Trophoblast cell (in vitro differentiated cells and primary cell): Measurements from ENCODE around the gene TEKTIP1.

Experiments
- DNase-seq, 2 donors: peaks; one replicate each; pipeline ENCODE4 v3.0.0-alpha.2; 2016
- H2AFZ ChIP-seq: 2 replicates; pipeline ENCODE4 v1.6.1; 2013; ENCODE audit warnings: low read length, moderate library complexity, mild to moderate bottlenecking; ENCODE audit not compliant: insufficient read depth, poor library complexity
- H2AK5ac ChIP-seq: 2 replicates; pipeline ENCODE4 v1.6.1; 2013; ENCODE audit warnings: mild to moderate bottlenecking, low read length
- H2BK120ac ChIP-seq: 2 replicates; pipeline ENCODE4 v1.6.1; 2013; ENCODE audit warnings: low read length, mild to moderate bottlenecking, moderate library complexity; ENCODE audit not compliant: insufficient read depth, poor library complexity
- H2BK12ac ChIP-seq: 2 replicates; pipeline ENCODE4 v1.6.1; 2013; ENCODE audit warnings: mild to moderate bottlenecking, low read length, moderate library complexity
- H2BK5ac ChIP-seq: 2 replicates; pipeline ENCODE4 v1.6.1; 2013; ENCODE audit warnings: low read length, low read depth, moderate library complexity, mild to moderate bottlenecking; ENCODE audit not compliant: poor library complexity
- H3K14ac ChIP-seq: 2 replicates; pipeline ENCODE4 v1.6.1; 2013; ENCODE audit warnings: mild to moderate bottlenecking, low read length
- H3K18ac ChIP-seq: 2 replicates; pipeline ENCODE4 v1.6.1; 2013; ENCODE audit warnings: mild to moderate bottlenecking, low read length
- H3K23ac ChIP-seq: 2 replicates; pipeline ENCODE4 v1.6.1; 2013; ENCODE audit warnings: low read length
- H3K27ac ChIP-seq: 2 replicates; pipeline ENCODE4 v1.5.1; 2013; ENCODE audit warnings: low read depth, mild to moderate bottlenecking, inconsistent platforms, low read length, moderate library complexity
- H3K27me3 ChIP-seq: 2 replicates; pipeline ENCODE4 v1.6.1; 2013; ENCODE audit warnings: inconsistent platforms, mild to moderate bottlenecking, low read length, moderate library complexity; ENCODE audit not compliant: insufficient read depth
- H3K36me3 ChIP-seq, 2 experiments: 1 replicate in 1 of 2; 2 replicates in 1 of 2; pipeline ENCODE4 v1.6.1; 2013; ENCODE audit warnings: low read length in 2 of 2, mild to moderate bottlenecking in 2 of 2, moderate library complexity in 1 of 2; ENCODE audit not compliant: insufficient read depth in 2 of 2, control insufficient read depth in 1 of 2
- H3K4ac ChIP-seq: 2 replicates; pipeline ENCODE4 v1.6.1; 2013; ENCODE audit warnings: low read depth, mild to moderate bottlenecking, low read length, moderate library complexity
- H3K4me1 ChIP-seq, 2 experiments: 1 replicate in 1 of 2; 2 replicates in 1 of 2; pipeline ENCODE4 v1.6.1; 2013; ENCODE audit warnings: low read length in 2 of 2, mild to moderate bottlenecking in 2 of 2, moderate library complexity in 1 of 2; ENCODE audit not compliant: insufficient read depth in 2 of 2, control insufficient read depth in 1 of 2
- H3K4me2 ChIP-seq: 2 replicates; pipeline ENCODE4 v1.6.1; 2013; ENCODE audit warnings: inconsistent platforms, mild to moderate bottlenecking, low read length, moderate library complexity
- H3K4me3 ChIP-seq: 2 replicates; pipeline ENCODE4 v1.5.1; 2013; ENCODE audit warnings: mild to moderate bottlenecking, low read depth, low read length, inconsistent platforms
- H3K79me1 ChIP-seq: one replicate; pipeline ENCODE4 v1.6.1; 2013; ENCODE audit warnings: low read length
- H3K79me2 ChIP-seq: 2 replicates; pipeline ENCODE4 v1.6.1; 2013; ENCODE audit warnings: low read length, mild to moderate bottlenecking; ENCODE audit not compliant: control insufficient read depth, insufficient read depth, poor library complexity
- H3K9ac ChIP-seq: 2 replicates; pipeline ENCODE4 v1.6.1; 2013; ENCODE audit warnings: mild to moderate bottlenecking, low read length
- H3K9me3 ChIP-seq: 2 replicates; pipeline ENCODE4 v1.6.1; 2013; ENCODE audit warnings: low read depth, mild to moderate bottlenecking, control low read depth, inconsistent platforms, low read length; ENCODE audit not compliant: insufficient read depth
- H4K12ac ChIP-seq: 2 replicates; pipeline ENCODE4 v1.6.1; 2013; ENCODE audit warnings: low read depth, mild to moderate bottlenecking, low read length, moderate library complexity
- H4K8ac ChIP-seq: 2 replicates; pipeline ENCODE4 v1.6.1; 2013; ENCODE audit warnings: low read depth, mild to moderate bottlenecking, low read length, moderate library complexity
- H4K91ac ChIP-seq: one replicate; pipeline ENCODE4 v1.6.1; 2013; ENCODE audit warnings: low read depth, mild to moderate bottlenecking, low read length, moderate library complexity
- WGBS: extraction: QIAGEN DNeasy Blood & Tissue Kit; methylation state at CpG from one replicate; pipeline ENCODE4 v1.1.7; 2013; ENCODE audit warnings: missing lambda C conversion rate; ENCODE audit not compliant: insufficient read length, insufficient coverage; ENCODE audit errors: extremely low coverage; 5-methylcytosine and 5-hydroxymethylcytosine counted together

The TEKTIP1 gene

GRCh38 chr19:3503036-3503572 lies 35.9 kb upstream of the TEKTIP1 start:
- Histone ChIP-seq H3K4me2 (no peak overlapping the region), H3K4me1 (peaks cover 7 to 10% of the 10 kb centered on the region in 2 experiments), H3K18ac (no peak overlapping the region), H3K9me3 (no peaks in the 10 kb centered on the region), H3K4me3 (no peak overlapping the region), H3K23ac (no peak overlapping the region), H2AFZ (no peak overlapping the region), H3K27me3 (no peaks in the 10 kb centered on the region), H2BK5ac (no peak overlapping the region), H3K9ac (no peak overlapping the region), H3K79me1 (peaks cover 28% of the 10 kb centered on the region), H3K36me3 (no peaks in the 10 kb centered on the region), H3K79me2 (peaks cover 27% of the 10 kb centered on the region), H3K14ac (no peak overlapping the region), H2AK5ac (peak overlapping the region; percentile 5), H2BK12ac (no peak overlapping the region), H4K12ac (no peak overlapping the region), H3K4ac (no peak overlapping the region), H4K91ac (no peak overlapping the region), H2BK120ac (no peak overlapping the region), H4K8ac (no peak overlapping the region), H3K27ac (no peak overlapping the region)
- DNase-seq: no peak
- WGBS: no CpG with 5 or more reads among the region's 13 CpGs

GRCh38 chr19:3504735-3505134 lies 34.2 kb upstream of the TEKTIP1 start:
- no peak overlapping the region for H4K8ac ChIP-seq
- no peak overlapping the region for H4K12ac ChIP-seq
- WGBS: no CpG with 5 or more reads among the region's 5 CpGs

GRCh38 chr19:3505598-3506383 lies 33.2 kb upstream of the TEKTIP1 start, which contains the start of gene FZR1:
FZR1 (plus strand) TSS chr19:3506311; CDS start chr19:3522990, 16,679 bp downstream.
- peak within 1 kb of the TSS; percentile 91 for H2BK5ac ChIP-seq
- peak; percentile 99 to 100 for DNase-seq
- peaks cover 30% of the 10 kb centered on the region for H3K79me1 ChIP-seq
- H3K4me3 ChIP-seq: peak within 1 kb of the TSS; percentile 93
- H4K12ac ChIP-seq: peak within 1 kb of the TSS; percentile 89
- H2AK5ac ChIP-seq: peak within 1 kb of the TSS; percentile 62
- peak within 1 kb of the TSS; percentile 93 for H3K9ac ChIP-seq
- peak within 1 kb of the TSS; percentile 91 for H4K91ac ChIP-seq
- H3K4me2 ChIP-seq: peak within 1 kb of the TSS; percentile 65
- H4K8ac ChIP-seq: peak within 1 kb of the TSS; percentile 79
- peak within 1 kb of the TSS; percentile 91 for H3K4ac ChIP-seq
- H2BK120ac ChIP-seq: peak within 1 kb of the TSS; percentile 91
- H3K18ac ChIP-seq: peak within 1 kb of the TSS; percentile 83
- H2BK12ac ChIP-seq: no peak within 1 kb of the TSS
- WGBS: no CpG with 5 or more reads among the region's 79 CpGs
- H3K23ac ChIP-seq: no peak within 1 kb of the TSS
- peak within 1 kb of the TSS; percentile 80 for H2AFZ ChIP-seq
- H3K79me2 ChIP-seq: peaks cover 33% of the 10 kb centered on the region
- no peaks in the 10 kb centered on the region for H3K9me3 ChIP-seq
- H3K27me3 ChIP-seq: no peaks in the 10 kb centered on the region
- H3K36me3 ChIP-seq: peaks cover 16 to 17% of the 10 kb centered on the region in 2 experiments
- peak within 1 kb of the TSS; percentile 92 for H3K14ac ChIP-seq
- H3K4me1 ChIP-seq: peaks cover 23 to 28% of the 10 kb centered on the region in 2 experiments
- peak within 1 kb of the TSS; percentile 72 for H3K27ac ChIP-seq

More at GRCh38 chr19:3504735-3505134, 34.2 kb upstream of the TEKTIP1 start:
- peaks cover 35% of the 10 kb centered on the region for H3K79me1 ChIP-seq
- H2BK12ac ChIP-seq: no peak overlapping the region
- H2BK5ac ChIP-seq: no peak overlapping the region
- H3K36me3 ChIP-seq: peaks cover 7 to 8% of the 10 kb centered on the region in 2 experiments
- H3K4ac ChIP-seq: no peak overlapping the region
- H3K4me1 ChIP-seq: peaks cover 16 to 21% of the 10 kb centered on the region in 2 experiments
- H4K91ac ChIP-seq: no peak overlapping the region
- peaks cover 34% of the 10 kb centered on the region for H3K79me2 ChIP-seq
- no peak overlapping the region for H2AK5ac ChIP-seq
- no peak for DNase-seq
- H2BK120ac ChIP-seq: no peak overlapping the region
- no peak overlapping the region for H3K9ac ChIP-seq
- H3K4me3 ChIP-seq: no peak overlapping the region
- H3K9me3 ChIP-seq: no peaks in the 10 kb centered on the region
- no peak overlapping the region for H3K4me2 ChIP-seq
- H2AFZ ChIP-seq: no peak overlapping the region
- no peak overlapping the region for H3K18ac ChIP-seq
- H3K27ac ChIP-seq: no peak overlapping the region
- H3K23ac ChIP-seq: no peak overlapping the region
- H3K14ac ChIP-seq: no peak overlapping the region
- H3K27me3 ChIP-seq: no peaks in the 10 kb centered on the region

GRCh38 chr19:3506384-3507340 lies 32.3 kb upstream of the TEKTIP1 start:
- Histone ChIP-seq H3K4me3 (peak overlapping the region; percentile 93), H3K36me3 (peaks cover 25 to 26% of the 10 kb centered on the region in 2 experiments), H3K4me1 (peaks cover 23 to 28% of the 10 kb centered on the region in 2 experiments), H3K14ac (peak overlapping the region; percentile 92), H3K23ac (no peak overlapping the region), H3K18ac (peak overlapping the region; percentile 83), H2AK5ac (peak overlapping the region; percentile 62), H4K12ac (peak overlapping the region; percentile 72), H4K91ac (peak overlapping the region; percentile 91), H2AFZ (peak overlapping the region; percentile 80), H3K4ac (peak overlapping the region; percentile 91), H4K8ac (peak overlapping the region; percentile 79), H2BK12ac (no peak overlapping the region), H3K79me1 (peaks cover 28% of the 10 kb centered on the region), H3K4me2 (peak overlapping the region; percentile 63), H3K9me3 (no peaks in the 10 kb centered on the region), H2BK5ac (peak overlapping the region; percentile 91), H3K9ac (peak overlapping the region; percentile 93), H2BK120ac (peak overlapping the region; percentile 86), H3K27me3 (no peaks in the 10 kb centered on the region), H3K79me2 (peaks cover 39% of the 10 kb centered on the region), H3K27ac (peak overlapping the region; percentile 72)
- peak in 1 of 2 donors; percentile 22 for DNase-seq
- no CpG with 5 or more reads among the region's 69 CpGs for WGBS
